ENCODE measurements around the gene PCDHGA6.
"Not testable (repeated sequence)": the region's sequence is repeated elsewhere in the genome, so short reads cannot be mapped to it uniquely, and the experiment has no call there.

The PCDHGA6 gene

GRCh38 chr5:141412854-141413539 lies 39.3 kb downstream of the PCDHGA6 start, which contains the start of gene PCDHGA10:
PCDHGA10 (plus strand) TSS chr5:141412987; CDS start chr5:141413176, 189 bp downstream.
- H3K36me3 ChIP-seq (ENCODE audit: control insufficient read depth in 1 of 2, insufficient read depth in 2 of 2, low read length in 2 of 2) = peaks cover 16 to 20% of the 10 kb centered on the region in 2 experiments
- no peak within 1 kb of the TSS for H2BK12ac ChIP-seq (ENCODE audit: low read length)
- H2BK5ac ChIP-seq (ENCODE audit: low read depth, low read length, poor library complexity) = no peak within 1 kb of the TSS
- no CpG with 5 or more reads among the region's 31 CpGs for WGBS (ENCODE audit: extremely low coverage, insufficient coverage, insufficient read length)
- no peak within 1 kb of the TSS for H2AFZ ChIP-seq (ENCODE audit: insufficient read depth, low read length, poor library complexity)
- peak within 1 kb of the TSS; percentile 27 for H3K18ac ChIP-seq (ENCODE audit: low read length)
- H3K27me3 ChIP-seq (ENCODE audit: insufficient read depth, low read length) = no peaks in the 10 kb centered on the region
- no peak within 1 kb of the TSS for H2AK5ac ChIP-seq (ENCODE audit: low read length)
- no peak within 1 kb of the TSS for H3K4ac ChIP-seq (ENCODE audit: low read depth, low read length)
- H3K4me2 ChIP-seq (ENCODE audit: low read length) = peak within 1 kb of the TSS; percentile 62
- H4K8ac ChIP-seq (ENCODE audit: low read depth, low read length) = no peak within 1 kb of the TSS
- H3K4me1 ChIP-seq (ENCODE audit: control insufficient read depth in 1 of 2, insufficient read depth in 2 of 2, low read length in 2 of 2) = peaks cover 4% of the 10 kb centered on the region in 2 experiments
- peaks cover 5% of the 10 kb centered on the region for H3K79me1 ChIP-seq (ENCODE audit: low read length)
- no peak within 1 kb of the TSS for H3K27ac ChIP-seq (ENCODE audit: low read depth, low read length)
- H4K12ac ChIP-seq (ENCODE audit: low read depth, low read length) = no peak within 1 kb of the TSS
- peak within 1 kb of the TSS; percentile 34 for H3K14ac ChIP-seq (ENCODE audit: low read length)
- DNase-seq = peak; percentile 69 to 84
- peak within 1 kb of the TSS; percentile 39 for H3K9ac ChIP-seq (ENCODE audit: low read length)
- H3K4me3 ChIP-seq (ENCODE audit: low read depth, low read length) = peak within 1 kb of the TSS; percentile 70
- peak within 1 kb of the TSS; percentile 32 for H4K91ac ChIP-seq (ENCODE audit: low read depth, low read length)
- no peaks in the 10 kb centered on the region for H3K79me2 ChIP-seq (ENCODE audit: control insufficient read depth, insufficient read depth, low read length, poor library complexity)
- H3K23ac ChIP-seq (ENCODE audit: low read length) = no peak within 1 kb of the TSS
- peaks cover 22% of the 10 kb centered on the region for H3K9me3 ChIP-seq (ENCODE audit: insufficient read depth, low read depth, low read length)
- no peak within 1 kb of the TSS for H2BK120ac ChIP-seq (ENCODE audit: insufficient read depth, low read length, poor library complexity)

GRCh38 chr5:141413540-141414069 lies 39.9 kb downstream of the PCDHGA6 start:
- Histone ChIP-seq H2BK120ac (ENCODE audit: insufficient read depth, low read length, poor library complexity) (no peak overlapping the region), H4K12ac (ENCODE audit: low read depth, low read length) (no peak overlapping the region), H2BK5ac (ENCODE audit: low read depth, low read length, poor library complexity) (no peak overlapping the region), H3K18ac (ENCODE audit: low read length) (no peak overlapping the region), H3K4me1 (ENCODE audit: control insufficient read depth in 1 of 2, insufficient read depth in 2 of 2, low read length in 2 of 2) (peaks cover 6 to 8% of the 10 kb centered on the region in 2 experiments), H2AFZ (ENCODE audit: insufficient read depth, low read length, poor library complexity) (no peak overlapping the region), H4K91ac (ENCODE audit: low read depth, low read length) (no peak overlapping the region), H3K23ac (ENCODE audit: low read length) (no peak overlapping the region), H3K9ac (ENCODE audit: low read length) (no peak overlapping the region), H3K9me3 (ENCODE audit: insufficient read depth, low read depth, low read length) (peaks cover 24% of the 10 kb centered on the region), H3K4ac (ENCODE audit: low read depth, low read length) (no peak overlapping the region), H2AK5ac (ENCODE audit: low read length) (no peak overlapping the region), H3K27me3 (ENCODE audit: insufficient read depth, low read length) (no peaks in the 10 kb centered on the region), H3K27ac (ENCODE audit: low read depth, low read length) (no peak overlapping the region), H3K14ac (ENCODE audit: low read length) (no peak overlapping the region), H4K8ac (ENCODE audit: low read depth, low read length) (no peak overlapping the region), H3K4me3 (ENCODE audit: low read depth, low read length) (peak overlapping the region; percentile 70), H3K36me3 (ENCODE audit: control insufficient read depth in 1 of 2, insufficient read depth in 2 of 2, low read length in 2 of 2) (peaks cover 16 to 23% of the 10 kb centered on the region in 2 experiments), H2BK12ac (ENCODE audit: low read length) (no peak overlapping the region), H3K4me2 (ENCODE audit: low read length) (peak overlapping the region; percentile 62), H3K79me1 (ENCODE audit: low read length) (peaks cover 5% of the 10 kb centered on the region), H3K79me2 (ENCODE audit: control insufficient read depth, insufficient read depth, low read length, poor library complexity) (no peaks in the 10 kb centered on the region)
- WGBS (ENCODE audit: extremely low coverage, insufficient coverage, insufficient read length) = no CpG with 5 or more reads among the region's 25 CpGs
- no peak for DNase-seq

DNA sequence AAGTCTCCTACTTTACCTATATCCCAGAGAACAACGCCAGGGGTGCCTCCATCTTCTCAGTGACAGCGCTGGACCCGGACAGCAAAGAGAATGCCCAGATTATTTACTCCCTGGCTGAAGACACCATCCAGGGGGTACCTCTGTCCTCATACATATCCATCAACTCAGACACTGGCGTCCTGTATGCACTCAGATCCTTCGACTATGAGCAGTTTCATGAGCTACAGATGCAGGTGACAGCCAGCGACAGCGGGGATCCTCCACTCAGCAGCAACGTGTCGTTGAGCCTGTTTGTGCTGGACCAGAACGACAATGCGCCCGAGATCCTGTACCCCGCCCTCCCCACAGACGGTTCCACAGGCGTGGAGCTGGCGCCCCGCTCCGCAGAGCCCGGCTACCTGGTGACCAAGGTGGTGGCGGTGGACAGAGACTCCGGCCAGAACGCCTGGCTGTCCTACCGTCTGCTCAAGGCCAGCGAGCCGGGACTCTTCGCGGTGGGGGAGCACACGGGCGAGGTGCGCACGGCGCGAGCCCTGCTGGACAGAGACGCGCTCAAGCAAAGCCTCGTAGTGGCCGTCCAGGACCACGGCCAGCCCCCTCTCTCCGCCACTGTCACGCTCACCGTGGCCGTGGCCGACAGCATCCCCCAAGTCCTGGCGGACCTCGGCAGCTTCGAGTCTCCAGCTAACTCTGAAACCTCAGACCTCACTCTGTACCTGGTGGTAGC lies 41.0 kb downstream of the PCDHGA6 start:
- DNase-seq; H3K4ac ChIP-seq (ENCODE audit: low read depth, low read length); H4K91ac ChIP-seq (ENCODE audit: low read depth, low read length); H3K4me2 ChIP-seq (ENCODE audit: low read length); H3K14ac ChIP-seq (ENCODE audit: low read length); H3K23ac ChIP-seq (ENCODE audit: low read length); H3K4me3 ChIP-seq (ENCODE audit: low read depth, low read length); H3K27me3 ChIP-seq (ENCODE audit: insufficient read depth, low read length); H2BK120ac ChIP-seq (ENCODE audit: insufficient read depth, low read length, poor library complexity); H2BK5ac ChIP-seq (ENCODE audit: low read depth, low read length, poor library complexity); H3K9ac ChIP-seq (ENCODE audit: low read length); H3K27ac ChIP-seq (ENCODE audit: low read depth, low read length); H2BK12ac ChIP-seq (ENCODE audit: low read length); H4K8ac ChIP-seq (ENCODE audit: low read depth, low read length); H2AFZ ChIP-seq (ENCODE audit: insufficient read depth, low read length, poor library complexity); H3K4me1 ChIP-seq (ENCODE audit: control insufficient read depth in 1 of 2, insufficient read depth in 2 of 2, low read length in 2 of 2); H3K18ac ChIP-seq (ENCODE audit: low read length); H4K12ac ChIP-seq (ENCODE audit: low read depth, low read length); H3K79me2 ChIP-seq (ENCODE audit: control insufficient read depth, insufficient read depth, low read length, poor library complexity); H2AK5ac ChIP-seq (ENCODE audit: low read length); H3K79me1 ChIP-seq (ENCODE audit: low read length): not testable (repeated sequence)
- WGBS (ENCODE audit: extremely low coverage, insufficient coverage, insufficient read length) = no CpG with 5 or more reads among the region's 46 CpGs
- Histone ChIP-seq H3K36me3 (ENCODE audit: control insufficient read depth in 1 of 2, insufficient read depth in 2 of 2, low read length in 2 of 2) (peaks cover 23 to 27% of the 10 kb centered on the region in 2 experiments), H3K9me3 (ENCODE audit: insufficient read depth, low read depth, low read length) (peaks cover 27% of the 10 kb centered on the region)

DNA sequence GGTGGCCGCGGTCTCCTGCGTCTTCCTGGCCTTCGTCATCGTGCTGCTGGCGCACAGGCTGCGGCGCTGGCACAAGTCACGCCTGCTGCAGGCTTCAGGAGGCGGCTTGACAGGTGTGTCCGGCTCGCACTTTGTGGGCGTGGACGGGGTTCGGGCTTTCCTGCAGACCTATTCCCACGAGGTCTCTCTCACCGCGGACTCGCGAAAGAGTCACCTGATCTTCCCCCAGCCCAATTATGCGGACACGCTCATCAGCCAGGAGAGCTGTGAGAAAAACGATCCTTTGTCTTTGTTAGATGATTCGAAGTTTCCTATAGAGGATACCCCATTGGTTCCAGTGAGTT lies 41.6 kb downstream of the PCDHGA6 start:
- H3K18ac ChIP-seq (ENCODE audit: low read length); H3K4me1 ChIP-seq (ENCODE audit: control insufficient read depth in 1 of 2, insufficient read depth in 2 of 2, low read length in 2 of 2); H3K14ac ChIP-seq (ENCODE audit: low read length); H3K79me1 ChIP-seq (ENCODE audit: low read length); H4K91ac ChIP-seq (ENCODE audit: low read depth, low read length); H2AK5ac ChIP-seq (ENCODE audit: low read length); H4K8ac ChIP-seq (ENCODE audit: low read depth, low read length); DNase-seq; H3K23ac ChIP-seq (ENCODE audit: low read length); H3K4me3 ChIP-seq (ENCODE audit: low read depth, low read length); H3K27me3 ChIP-seq (ENCODE audit: insufficient read depth, low read length); H3K79me2 ChIP-seq (ENCODE audit: control insufficient read depth, insufficient read depth, low read length, poor library complexity); H2BK120ac ChIP-seq (ENCODE audit: insufficient read depth, low read length, poor library complexity); H2BK5ac ChIP-seq (ENCODE audit: low read depth, low read length, poor library complexity); H3K4ac ChIP-seq (ENCODE audit: low read depth, low read length); H3K27ac ChIP-seq (ENCODE audit: low read depth, low read length); H4K12ac ChIP-seq (ENCODE audit: low read depth, low read length); H3K4me2 ChIP-seq (ENCODE audit: low read length); H3K9ac ChIP-seq (ENCODE audit: low read length); H2BK12ac ChIP-seq (ENCODE audit: low read length); H2AFZ ChIP-seq (ENCODE audit: insufficient read depth, low read length, poor library complexity): not testable (repeated sequence)
- H3K9me3 ChIP-seq (ENCODE audit: insufficient read depth, low read depth, low read length) = peaks cover 24% of the 10 kb centered on the region
- peaks cover 21 to 26% of the 10 kb centered on the region in 2 experiments for H3K36me3 ChIP-seq (ENCODE audit: control insufficient read depth in 1 of 2, insufficient read depth in 2 of 2, low read length in 2 of 2)
- no CpG with 5 or more reads among the region's 24 CpGs for WGBS (ENCODE audit: extremely low coverage, insufficient coverage, insufficient read length)
